Epithelial cell of esophagus (primary cell): Measurements from ENCODE around the gene APEX2.

ENCODE experiments used
- DNase-seq: peaks from one replicate; pipeline ENCODE4 v3.0.0; 2010; ENCODE audit warnings: low read depth
- H3K4me3 ChIP-seq: 2 replicates; pipeline ENCODE4 v1.5.1; 2011; ENCODE audit warnings: mild to moderate bottlenecking, low read length, control low read depth
- TF ChIP-seq, protein P1 (sequence below): IDR thresholded peaks from 2 replicates; pipeline ENCODE4 v1.5.1; 2011; ENCODE audit warnings: low read depth, mild to moderate bottlenecking, low read length, control low read depth, inconsistent platforms; ENCODE audit not compliant: insufficient read depth; ENCODE audit errors: missing control alignments

Gene APEX2, protein sequence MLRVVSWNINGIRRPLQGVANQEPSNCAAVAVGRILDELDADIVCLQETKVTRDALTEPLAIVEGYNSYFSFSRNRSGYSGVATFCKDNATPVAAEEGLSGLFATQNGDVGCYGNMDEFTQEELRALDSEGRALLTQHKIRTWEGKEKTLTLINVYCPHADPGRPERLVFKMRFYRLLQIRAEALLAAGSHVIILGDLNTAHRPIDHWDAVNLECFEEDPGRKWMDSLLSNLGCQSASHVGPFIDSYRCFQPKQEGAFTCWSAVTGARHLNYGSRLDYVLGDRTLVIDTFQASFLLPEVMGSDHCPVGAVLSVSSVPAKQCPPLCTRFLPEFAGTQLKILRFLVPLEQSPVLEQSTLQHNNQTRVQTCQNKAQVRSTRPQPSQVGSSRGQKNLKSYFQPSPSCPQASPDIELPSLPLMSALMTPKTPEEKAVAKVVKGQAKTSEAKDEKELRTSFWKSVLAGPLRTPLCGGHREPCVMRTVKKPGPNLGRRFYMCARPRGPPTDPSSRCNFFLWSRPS

DNA sequence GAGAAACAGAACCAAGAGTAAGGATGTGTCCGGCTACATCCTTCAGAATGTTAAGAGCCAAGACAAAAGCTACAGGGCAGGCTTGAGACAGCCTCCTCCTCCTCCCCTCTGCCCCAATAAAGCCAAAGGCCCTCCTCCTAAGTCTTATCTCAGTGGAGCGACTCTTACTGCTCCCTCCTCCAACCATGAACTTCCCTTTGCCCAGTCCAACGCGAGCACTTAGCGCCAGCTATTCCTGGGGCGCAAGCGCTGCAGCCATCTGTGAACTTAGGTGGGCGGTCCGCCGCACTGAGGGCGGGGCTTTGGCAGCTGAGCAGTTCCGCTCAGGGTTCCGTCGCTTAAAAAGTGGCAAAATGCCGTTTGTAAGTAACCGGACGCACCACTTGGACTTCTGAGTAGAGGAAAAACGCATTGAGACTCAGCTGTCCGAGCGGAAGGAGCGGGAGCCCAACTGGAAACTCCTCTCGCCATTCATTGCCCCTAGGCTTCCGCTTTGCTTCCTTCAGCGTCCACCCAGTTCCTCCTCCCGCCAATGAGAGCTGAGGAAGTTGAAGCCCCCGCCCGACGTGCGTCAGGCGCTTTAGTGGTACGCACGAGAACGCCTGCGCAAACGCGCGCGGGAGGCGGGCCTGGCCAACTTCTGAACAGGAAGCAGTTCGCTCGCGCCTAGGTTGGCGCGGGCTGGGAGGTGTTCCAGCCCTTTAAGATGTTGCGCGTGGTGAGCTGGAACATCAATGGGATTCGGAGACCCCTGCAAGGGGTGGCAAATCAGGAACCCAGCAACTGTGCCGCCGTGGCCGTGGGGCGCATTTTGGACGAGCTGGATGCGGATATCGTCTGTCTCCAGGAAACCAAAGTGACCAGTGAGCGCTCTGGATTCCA is at the start of gene APEX2:
Gene APEX2, plus strand, starts transcription at position 647 of the 882 bp plus-strand sequence. Its CDS starts 60 bp downstream, at position 707.
- H3K4me3 ChIP-seq: peak within 1 kb of the TSS; percentile 83
- DNase-seq: peak; percentile 94
- TF ChIP-seq, protein P1, sequence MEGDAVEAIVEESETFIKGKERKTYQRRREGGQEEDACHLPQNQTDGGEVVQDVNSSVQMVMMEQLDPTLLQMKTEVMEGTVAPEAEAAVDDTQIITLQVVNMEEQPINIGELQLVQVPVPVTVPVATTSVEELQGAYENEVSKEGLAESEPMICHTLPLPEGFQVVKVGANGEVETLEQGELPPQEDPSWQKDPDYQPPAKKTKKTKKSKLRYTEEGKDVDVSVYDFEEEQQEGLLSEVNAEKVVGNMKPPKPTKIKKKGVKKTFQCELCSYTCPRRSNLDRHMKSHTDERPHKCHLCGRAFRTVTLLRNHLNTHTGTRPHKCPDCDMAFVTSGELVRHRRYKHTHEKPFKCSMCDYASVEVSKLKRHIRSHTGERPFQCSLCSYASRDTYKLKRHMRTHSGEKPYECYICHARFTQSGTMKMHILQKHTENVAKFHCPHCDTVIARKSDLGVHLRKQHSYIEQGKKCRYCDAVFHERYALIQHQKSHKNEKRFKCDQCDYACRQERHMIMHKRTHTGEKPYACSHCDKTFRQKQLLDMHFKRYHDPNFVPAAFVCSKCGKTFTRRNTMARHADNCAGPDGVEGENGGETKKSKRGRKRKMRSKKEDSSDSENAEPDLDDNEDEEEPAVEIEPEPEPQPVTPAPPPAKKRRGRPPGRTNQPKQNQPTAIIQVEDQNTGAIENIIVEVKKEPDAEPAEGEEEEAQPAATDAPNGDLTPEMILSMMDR: no peak

DNA sequence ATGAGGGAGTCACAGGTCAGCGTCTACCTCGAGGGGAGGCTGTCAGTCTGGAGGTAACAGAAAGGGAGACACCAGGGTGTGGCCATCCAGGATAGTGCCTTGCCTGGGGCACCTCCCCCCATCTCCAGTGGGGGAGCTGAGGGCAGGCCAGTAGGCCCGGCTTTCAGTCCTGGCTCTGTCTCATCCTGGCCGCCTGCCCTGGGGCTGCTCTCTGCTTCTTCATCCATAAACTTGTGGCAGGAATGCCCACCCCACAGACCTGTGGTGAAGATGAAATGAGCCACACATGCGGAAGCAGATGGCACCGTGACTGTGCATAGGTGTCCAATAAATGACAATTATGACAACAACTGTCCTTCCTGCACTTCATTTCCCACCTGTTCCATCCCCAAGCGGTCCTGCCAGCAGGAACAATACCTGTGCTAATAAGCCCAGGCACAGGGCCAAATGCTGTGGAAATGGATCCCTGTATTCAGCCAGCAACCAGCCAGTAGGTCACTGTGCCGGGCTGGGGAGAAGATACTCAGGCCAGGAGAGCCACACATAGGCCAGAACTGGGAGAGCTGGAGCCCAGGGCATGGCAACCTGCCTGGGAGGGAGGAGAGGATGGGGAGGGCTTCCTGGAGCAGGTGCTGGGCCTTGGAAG is 49.3 kb upstream of the APEX2 start:
- no peak overlapping the region for H3K4me3 ChIP-seq
- TF ChIP-seq, protein P1: no peak
- no peak for DNase-seq

DNA sequence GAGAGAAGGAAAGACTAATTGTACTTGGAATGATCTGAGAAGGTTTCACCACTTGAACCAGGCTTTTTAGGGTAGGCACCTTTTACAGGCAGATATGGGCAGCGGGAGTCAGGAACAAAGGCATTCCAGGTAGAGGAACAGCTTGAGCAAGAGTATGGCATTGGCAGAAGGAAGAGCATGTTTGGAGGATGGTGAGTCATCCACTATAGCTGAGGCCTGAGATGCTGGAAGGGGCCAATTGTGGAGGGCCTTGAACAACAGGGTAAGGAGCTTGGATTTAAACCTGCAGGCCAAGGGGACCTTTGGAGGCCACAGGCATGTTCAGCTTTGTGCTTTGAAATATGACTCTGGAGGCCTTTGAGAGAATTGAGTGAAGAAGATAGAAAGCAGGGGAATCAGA is 38.4 kb upstream of the APEX2 start:
- peak; percentile 7 for DNase-seq
- TF ChIP-seq, protein P1: no peak
- no peak overlapping the region for H3K4me3 ChIP-seq

DNA sequence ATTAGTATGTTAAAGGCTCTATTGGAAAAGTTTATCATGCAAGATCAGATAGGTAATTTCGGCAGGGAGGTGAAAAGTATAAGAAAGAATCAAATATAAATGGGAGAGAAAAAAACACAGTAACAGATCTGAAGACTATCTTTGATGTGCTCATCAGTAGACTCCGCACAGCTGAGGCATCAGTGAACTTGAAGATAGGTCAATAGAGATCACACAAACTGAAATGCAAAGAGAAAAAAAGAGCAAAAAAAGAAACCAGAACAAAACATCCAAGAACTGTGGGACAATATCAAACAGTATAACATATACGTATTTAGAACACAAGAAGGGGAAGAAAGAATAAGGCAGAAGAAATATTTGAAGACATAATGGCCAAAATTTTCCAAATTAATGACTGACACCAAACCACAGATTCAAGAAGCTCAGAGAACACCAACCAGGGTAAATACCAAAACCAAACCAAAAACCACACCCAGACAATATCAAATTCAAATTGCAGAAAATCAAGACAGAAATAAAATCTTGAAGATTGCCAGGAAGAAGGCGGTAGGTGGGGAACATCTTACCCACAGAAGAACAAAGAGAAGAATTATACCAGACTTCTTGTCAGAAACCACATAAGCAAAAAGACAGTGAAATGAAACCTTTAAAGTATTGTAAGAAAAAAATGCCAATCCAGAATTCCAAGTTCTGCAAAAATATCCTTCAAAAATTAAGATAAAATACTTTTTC is 35.2 kb upstream of the APEX2 start:
- no peak for DNase-seq
- H3K4me3 ChIP-seq: no peak overlapping the region
- TF ChIP-seq, protein P1: no peak

DNA sequence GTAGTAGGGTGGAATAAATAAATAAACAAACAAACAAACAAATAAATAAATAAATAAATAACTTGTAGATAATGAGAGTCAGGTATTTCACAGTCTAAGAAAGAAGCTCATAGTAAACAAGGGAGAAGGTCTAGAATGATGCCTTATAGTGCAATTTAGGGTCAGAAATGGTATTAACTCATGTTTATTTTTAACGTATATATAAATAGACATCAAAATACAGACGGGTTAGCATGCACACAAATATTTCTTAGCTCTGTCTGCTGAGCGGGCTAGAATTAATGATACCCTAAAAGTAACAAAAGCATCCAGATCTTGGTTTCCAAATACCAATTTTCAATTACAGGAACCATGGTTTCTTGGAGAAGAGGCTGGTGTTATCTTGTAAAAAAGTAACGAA is 22.8 kb upstream of the APEX2 start:
- H3K4me3 ChIP-seq: no peak overlapping the region
- DNase-seq: no peak

DNA sequence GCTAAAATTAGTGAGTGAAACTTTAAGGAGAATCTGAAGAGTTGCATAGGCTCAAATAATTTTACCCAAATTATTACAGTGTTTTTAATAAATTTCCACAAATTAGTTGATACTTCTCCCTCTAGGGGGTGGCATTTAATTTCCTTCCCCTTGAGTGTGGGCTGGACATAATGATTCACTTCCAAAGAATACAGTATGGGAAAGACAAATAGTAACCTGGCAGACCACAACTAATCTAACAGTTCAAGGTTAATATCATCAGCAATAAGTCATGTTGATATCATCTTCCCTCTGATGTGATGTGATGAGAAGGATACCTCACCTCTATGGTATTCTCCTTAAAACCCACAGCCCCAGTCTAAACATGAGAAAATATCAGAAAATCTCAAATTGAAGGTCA is 21.7 kb upstream of the APEX2 start:
- DNase-seq: peak; percentile 59
- H3K4me3 ChIP-seq: no peak overlapping the region

More for the DNA sequence above, 22.8 kb upstream of the APEX2 start:
- TF ChIP-seq, protein P1: no peak

More for the DNA sequence above, 21.7 kb upstream of the APEX2 start:
- TF ChIP-seq, protein P1: no peak
